Type B pancreatic cell (in vitro differentiated cells): ENCODE data around the gene DNAL4. TPM values are rescaled to one million over a fixed set of nuclear protein-coding genes. Genes with fewer than 3 reads are reported as not detected.

Experiments
- DNase-seq: peaks from one replicate; pipeline ENCODE4 v3.0.0; 2021; ENCODE audit warnings: mixed read lengths; ENCODE audit not compliant: unreplicated experiment; ENCODE audit errors: extremely low spot score
- H3K27ac Mint-ChIP-seq: 2 replicates; pipeline ENCODE4 v1.8.0; 2021; ENCODE audit warnings: mild to moderate bottlenecking, mixed read lengths
- H3K27me3 Mint-ChIP-seq: 2 replicates; pipeline ENCODE4 v1.8.0; 2021; ENCODE audit warnings: mixed read lengths
- H3K36me3 Mint-ChIP-seq: 2 replicates; pipeline ENCODE4 v1.8.0; 2021; ENCODE audit warnings: mixed read lengths
- H3K4me1 Mint-ChIP-seq: one replicate; pipeline ENCODE4 v1.8.0; 2021; ENCODE audit warnings: mixed read lengths; ENCODE audit not compliant: unreplicated experiment
- H3K4me3 Mint-ChIP-seq: 2 replicates; pipeline ENCODE4 v1.8.0; 2021; ENCODE audit warnings: mild to moderate bottlenecking, mixed read lengths
- H3K9me3 Mint-ChIP-seq: 2 replicates; pipeline ENCODE4 v1.8.0; 2021; ENCODE audit warnings: mixed read lengths
- total RNA-seq: library from RNA; stranded (reverse); gene quantifications from 2 replicates; pipeline ENCODE4 v1.2.1, GENCODE V29; 2021; ENCODE audit warnings: low replicate concordance
- TF ChIP-seq, protein P1 (sequence below): fragments of 200-600 bp; sonication (generic); conservative IDR thresholded peaks from 2 replicates; pipeline ENCODE4 v1.5.0; 2021; ENCODE audit warnings: antibody characterized with exemption, mild to moderate bottlenecking

Gene DNAL4
- total RNA-seq, 1 donor from 2014 or later, result 23.9 TPM

DNA sequence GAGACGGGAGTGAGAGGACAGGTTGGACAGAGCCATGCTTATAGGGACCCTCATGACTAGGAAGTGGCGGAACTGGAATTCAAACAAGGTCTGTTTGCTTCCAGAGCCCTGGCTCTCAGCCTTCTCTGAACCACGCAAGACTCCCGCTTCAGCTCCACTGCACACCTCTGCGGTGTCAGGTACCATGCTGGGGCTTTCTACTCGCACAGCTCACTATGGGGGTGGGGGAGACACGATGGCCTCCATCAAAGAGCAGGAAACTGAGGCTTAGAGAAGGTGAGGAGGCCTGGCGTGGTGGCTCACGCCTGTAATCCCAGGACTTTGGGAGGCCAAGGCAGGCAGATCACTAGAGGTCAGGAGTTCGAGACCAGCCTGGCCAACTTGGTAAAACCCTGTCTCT, 52.4 kb downstream of the DNAL4 start:
- Mint-ChIP-seq H3K4me1 (no peaks in the 10 kb centered on the region), H3K36me3 (peaks cover 9% of the 10 kb centered on the region), H3K27ac (no peak overlapping the region)

DNA sequence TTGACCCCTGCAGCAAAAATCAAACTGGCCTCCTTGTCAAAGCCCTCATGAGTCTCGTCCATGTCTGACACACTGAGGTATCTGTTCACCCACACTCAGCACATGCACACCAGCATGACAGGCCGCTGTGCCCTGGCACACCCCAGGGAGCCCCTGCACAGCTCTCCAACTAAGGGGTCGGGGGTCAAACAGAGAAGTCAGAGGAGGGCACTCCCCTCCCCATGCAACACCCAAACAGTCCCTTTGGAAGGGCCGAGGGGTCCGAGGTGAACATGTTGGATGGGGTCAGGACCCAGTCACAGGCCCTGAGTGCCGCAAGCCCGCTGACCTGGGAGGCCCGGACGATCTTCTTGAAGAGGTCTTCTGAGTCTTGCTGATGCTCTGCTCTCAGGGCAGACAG, 52.8 kb downstream of the DNAL4 start:
- DNase-seq, result no peak
- H3K36me3 Mint-ChIP-seq, result peaks cover 9% of the 10 kb centered on the region
- H3K9me3 Mint-ChIP-seq, result no peaks in the 10 kb centered on the region
- H3K27ac Mint-ChIP-seq, result no peak overlapping the region
- no peaks in the 10 kb centered on the region for H3K27me3 Mint-ChIP-seq
- H3K4me1 Mint-ChIP-seq, result no peaks in the 10 kb centered on the region
- H3K4me3 Mint-ChIP-seq, result no peak overlapping the region
- TF ChIP-seq, protein P1, sequence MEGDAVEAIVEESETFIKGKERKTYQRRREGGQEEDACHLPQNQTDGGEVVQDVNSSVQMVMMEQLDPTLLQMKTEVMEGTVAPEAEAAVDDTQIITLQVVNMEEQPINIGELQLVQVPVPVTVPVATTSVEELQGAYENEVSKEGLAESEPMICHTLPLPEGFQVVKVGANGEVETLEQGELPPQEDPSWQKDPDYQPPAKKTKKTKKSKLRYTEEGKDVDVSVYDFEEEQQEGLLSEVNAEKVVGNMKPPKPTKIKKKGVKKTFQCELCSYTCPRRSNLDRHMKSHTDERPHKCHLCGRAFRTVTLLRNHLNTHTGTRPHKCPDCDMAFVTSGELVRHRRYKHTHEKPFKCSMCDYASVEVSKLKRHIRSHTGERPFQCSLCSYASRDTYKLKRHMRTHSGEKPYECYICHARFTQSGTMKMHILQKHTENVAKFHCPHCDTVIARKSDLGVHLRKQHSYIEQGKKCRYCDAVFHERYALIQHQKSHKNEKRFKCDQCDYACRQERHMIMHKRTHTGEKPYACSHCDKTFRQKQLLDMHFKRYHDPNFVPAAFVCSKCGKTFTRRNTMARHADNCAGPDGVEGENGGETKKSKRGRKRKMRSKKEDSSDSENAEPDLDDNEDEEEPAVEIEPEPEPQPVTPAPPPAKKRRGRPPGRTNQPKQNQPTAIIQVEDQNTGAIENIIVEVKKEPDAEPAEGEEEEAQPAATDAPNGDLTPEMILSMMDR, result no peak

More for the DNA sequence above, 52.4 kb downstream of the DNAL4 start:
- Mint-ChIP-seq H3K27me3 (no peaks in the 10 kb centered on the region), H3K9me3 (no peaks in the 10 kb centered on the region), H3K4me3 (no peak overlapping the region)
- TF ChIP-seq, protein P1, result no peak
- no peak for DNase-seq

DNA sequence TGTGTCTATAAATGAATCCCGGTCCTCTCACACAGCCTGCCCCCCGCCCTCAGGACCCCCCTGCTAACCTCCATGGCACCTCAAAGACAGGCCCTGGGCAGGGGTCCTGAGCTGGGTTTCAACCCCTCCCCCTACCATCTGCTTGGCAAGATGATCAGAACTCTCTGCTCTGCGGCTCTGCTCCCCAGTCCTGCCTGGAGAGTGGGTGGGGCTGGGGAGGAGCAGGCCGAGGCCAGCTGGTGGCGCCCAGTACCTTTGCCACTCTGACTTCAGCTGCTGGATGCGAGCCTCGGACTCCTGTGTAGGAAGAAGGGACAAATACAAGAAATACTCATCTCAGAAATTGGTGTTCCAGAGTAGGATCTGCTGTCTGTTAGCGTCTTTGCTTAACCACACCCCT, 53.2 kb downstream of the DNAL4 start:
- Mint-ChIP-seq H3K36me3 (peaks cover 9% of the 10 kb centered on the region), H3K27me3 (no peaks in the 10 kb centered on the region), H3K27ac (no peak overlapping the region), H3K4me1 (no peaks in the 10 kb centered on the region), H3K4me3 (no peak overlapping the region), H3K9me3 (no peaks in the 10 kb centered on the region)
- DNase-seq, result no peak
- TF ChIP-seq, protein P1, result no peak

DNA sequence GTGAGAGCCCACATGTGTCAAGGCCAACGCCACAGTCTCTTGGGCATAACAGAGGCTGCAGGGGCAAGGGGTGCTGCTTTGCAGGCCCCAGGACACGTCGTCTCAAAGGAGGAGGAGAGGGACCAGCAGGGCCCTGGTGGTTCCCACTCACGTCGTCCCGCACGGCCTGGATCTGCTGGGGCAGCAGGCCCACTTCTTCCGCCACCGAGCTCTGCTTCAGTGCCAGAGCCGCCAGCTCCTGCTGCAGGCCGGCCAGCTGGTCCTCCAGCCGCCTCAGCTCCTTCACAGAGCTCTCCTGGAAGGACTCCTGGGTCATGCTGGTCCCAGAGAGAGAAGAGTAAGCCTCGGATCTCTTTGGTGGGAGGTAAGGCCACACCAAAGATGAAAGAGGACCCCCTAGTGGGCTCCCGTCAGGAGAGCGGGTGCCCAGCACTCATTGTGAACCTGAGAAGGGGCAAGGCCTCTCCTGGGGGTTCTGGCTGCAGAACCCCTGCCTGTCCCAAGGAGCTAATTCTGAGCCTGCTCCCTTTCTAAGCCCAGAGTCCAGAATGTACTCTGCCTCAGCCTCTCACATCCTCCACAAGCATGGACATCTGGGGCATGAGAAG, 53.7 kb downstream of the DNAL4 start:
- H3K36me3 Mint-ChIP-seq, result peaks cover 9% of the 10 kb centered on the region
- DNase-seq, result no peak
- no peaks in the 10 kb centered on the region for H3K4me1 Mint-ChIP-seq
- H3K9me3 Mint-ChIP-seq, result no peaks in the 10 kb centered on the region
- no peaks in the 10 kb centered on the region for H3K27me3 Mint-ChIP-seq
- no peak overlapping the region for H3K4me3 Mint-ChIP-seq
- H3K27ac Mint-ChIP-seq, result no peak overlapping the region
- TF ChIP-seq, protein P1, result no peak

DNA sequence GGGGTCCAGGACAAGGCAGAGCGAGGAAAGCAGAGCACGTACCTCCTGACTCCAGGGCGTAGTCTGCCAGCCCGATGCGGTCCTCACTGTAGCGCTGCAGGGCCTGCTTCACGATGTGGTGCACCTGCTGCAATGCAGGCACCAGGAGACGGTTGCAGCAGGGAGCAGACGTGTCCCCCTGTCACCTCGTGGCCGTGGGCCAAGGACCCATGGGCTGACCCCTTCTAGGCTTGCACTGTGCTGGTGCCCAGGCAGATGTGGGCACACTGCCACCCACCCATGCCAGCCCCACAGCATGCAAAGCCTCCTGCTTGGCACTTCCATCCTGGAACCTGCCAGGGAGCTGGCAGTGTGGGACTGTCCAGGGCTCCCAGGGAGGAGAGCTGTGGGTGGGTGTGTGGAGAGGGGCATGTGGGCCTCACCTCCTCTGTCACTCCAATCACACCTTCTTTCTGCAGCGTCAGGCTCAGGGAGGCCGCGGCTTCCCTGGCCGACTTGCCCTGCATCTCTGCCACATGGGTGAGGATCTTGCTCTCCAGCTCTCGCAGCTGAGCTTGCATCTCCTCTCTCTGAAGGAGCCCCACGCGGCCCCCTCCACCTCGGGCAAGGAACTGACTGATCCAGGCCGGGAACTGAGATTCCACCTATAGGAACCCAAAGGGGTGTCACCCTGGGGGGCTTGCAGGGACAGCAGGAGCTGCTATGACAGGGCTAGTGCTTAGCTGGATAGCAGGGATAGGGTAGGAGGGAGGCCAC, 54.5 kb downstream of the DNAL4 start:
- no peaks in the 10 kb centered on the region for H3K9me3 Mint-ChIP-seq
- DNase-seq, result no peak
- peaks cover 5% of the 10 kb centered on the region for H3K36me3 Mint-ChIP-seq
- no peaks in the 10 kb centered on the region for H3K27me3 Mint-ChIP-seq
- H3K4me3 Mint-ChIP-seq, result no peak overlapping the region
- H3K27ac Mint-ChIP-seq, result no peak overlapping the region
- no peaks in the 10 kb centered on the region for H3K4me1 Mint-ChIP-seq
- TF ChIP-seq, protein P1, result no peak
